ENCODE data around the gene MRGPRG.

DNA sequence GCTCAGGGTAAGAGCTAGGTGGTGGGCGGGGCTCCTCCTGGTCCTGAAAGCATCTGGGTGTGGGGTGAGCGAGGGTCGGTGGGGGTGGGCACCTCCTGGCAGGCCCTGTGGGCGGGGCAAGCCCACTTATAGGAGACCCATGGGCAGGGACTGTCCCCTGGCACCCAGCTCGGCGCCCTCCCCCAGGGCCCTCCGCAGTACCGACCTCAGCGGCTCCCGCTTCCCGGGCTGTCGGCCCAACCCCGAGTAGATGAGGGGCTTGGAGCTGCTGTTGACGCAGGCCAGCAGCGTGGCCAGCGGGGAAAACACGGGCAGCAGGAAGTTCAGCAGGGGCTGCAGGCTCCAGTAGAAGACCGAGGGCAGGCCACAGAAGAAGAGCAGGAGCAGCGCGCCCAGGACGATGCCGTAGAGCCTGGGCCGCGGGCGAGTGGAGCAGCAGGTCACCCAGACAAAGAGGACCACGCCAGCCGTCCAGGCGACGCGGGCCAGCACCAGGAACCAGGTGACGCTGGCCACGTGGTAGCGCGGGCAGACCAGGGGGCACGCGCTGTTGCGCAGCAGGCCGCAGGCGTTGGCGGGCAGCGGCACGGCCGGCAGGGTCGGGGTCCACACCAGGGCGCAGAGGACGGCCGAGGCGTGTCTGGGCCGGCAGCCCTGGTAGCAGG lies 663 bp downstream of the MRGPRG start:
- TF ChIP-seq FOXJ3 (CRISPR knock-in tag; IDR thresholded peaks at IDR 0.05; ENCODE audit: borderline replicate concordance), result no peak
- TF ChIP-seq, protein P1, sequence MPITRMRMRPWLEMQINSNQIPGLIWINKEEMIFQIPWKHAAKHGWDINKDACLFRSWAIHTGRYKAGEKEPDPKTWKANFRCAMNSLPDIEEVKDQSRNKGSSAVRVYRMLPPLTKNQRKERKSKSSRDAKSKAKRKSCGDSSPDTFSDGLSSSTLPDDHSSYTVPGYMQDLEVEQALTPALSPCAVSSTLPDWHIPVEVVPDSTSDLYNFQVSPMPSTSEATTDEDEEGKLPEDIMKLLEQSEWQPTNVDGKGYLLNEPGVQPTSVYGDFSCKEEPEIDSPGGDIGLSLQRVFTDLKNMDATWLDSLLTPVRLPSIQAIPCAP (CRISPR knock-in tag; IDR thresholded peaks at IDR 0.05), result no peak
- TF ChIP-seq, protein P2, sequence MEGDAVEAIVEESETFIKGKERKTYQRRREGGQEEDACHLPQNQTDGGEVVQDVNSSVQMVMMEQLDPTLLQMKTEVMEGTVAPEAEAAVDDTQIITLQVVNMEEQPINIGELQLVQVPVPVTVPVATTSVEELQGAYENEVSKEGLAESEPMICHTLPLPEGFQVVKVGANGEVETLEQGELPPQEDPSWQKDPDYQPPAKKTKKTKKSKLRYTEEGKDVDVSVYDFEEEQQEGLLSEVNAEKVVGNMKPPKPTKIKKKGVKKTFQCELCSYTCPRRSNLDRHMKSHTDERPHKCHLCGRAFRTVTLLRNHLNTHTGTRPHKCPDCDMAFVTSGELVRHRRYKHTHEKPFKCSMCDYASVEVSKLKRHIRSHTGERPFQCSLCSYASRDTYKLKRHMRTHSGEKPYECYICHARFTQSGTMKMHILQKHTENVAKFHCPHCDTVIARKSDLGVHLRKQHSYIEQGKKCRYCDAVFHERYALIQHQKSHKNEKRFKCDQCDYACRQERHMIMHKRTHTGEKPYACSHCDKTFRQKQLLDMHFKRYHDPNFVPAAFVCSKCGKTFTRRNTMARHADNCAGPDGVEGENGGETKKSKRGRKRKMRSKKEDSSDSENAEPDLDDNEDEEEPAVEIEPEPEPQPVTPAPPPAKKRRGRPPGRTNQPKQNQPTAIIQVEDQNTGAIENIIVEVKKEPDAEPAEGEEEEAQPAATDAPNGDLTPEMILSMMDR (IDR thresholded peaks at IDR 0.05), result no peak
- no peak for TF ChIP-seq JUN (CRISPR knock-in tag; IDR thresholded peaks at IDR 0.05)
- TF ChIP-seq GABPB1 (CRISPR knock-in tag; IDR thresholded peaks at IDR 0.05), result no peak
- no peak for TF ChIP-seq TEAD4 (CRISPR knock-in tag; IDR thresholded peaks at IDR 0.05)
- TF ChIP-seq CREB1 (CRISPR knock-in tag; IDR thresholded peaks at IDR 0.05), result no peak
- TF ChIP-seq, protein P3, sequence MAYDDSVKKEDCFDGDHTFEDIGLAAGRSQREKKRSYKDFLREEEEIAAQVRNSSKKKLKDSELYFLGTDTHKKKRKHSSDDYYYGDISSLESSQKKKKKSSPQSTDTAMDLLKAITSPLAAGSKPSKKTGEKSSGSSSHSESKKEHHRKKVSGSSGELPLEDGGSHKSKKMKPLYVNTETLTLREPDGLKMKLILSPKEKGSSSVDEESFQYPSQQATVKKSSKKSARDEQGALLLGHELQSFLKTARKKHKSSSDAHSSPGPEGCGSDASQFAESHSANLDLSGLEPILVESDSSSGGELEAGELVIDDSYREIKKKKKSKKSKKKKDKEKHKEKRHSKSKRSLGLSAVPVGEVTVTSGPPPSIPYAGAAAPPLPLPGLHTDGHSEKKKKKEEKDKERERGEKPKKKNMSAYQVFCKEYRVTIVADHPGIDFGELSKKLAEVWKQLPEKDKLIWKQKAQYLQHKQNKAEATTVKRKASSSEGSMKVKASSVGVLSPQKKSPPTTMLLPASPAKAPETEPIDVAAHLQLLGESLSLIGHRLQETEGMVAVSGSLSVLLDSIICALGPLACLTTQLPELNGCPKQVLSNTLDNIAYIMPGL (CRISPR knock-in tag; IDR thresholded peaks at IDR 0.05), result no peak
- TF ChIP-seq IRF2 (CRISPR knock-in tag; IDR thresholded peaks at IDR 0.05; ENCODE audit: borderline replicate concordance, low read depth), result no peak
